A549 (cell line): Measurements from ENCODE around the gene AKTIP. TPM values are rescaled to one million over a fixed set of nuclear protein-coding genes. Genes with fewer than 3 reads are reported as not detected.
A peak's percentile ranks its signal among the peaks of the same experiment; 100 is the strongest.

Source experiments
- ATAC-seq, 2 experiments: fragments of 200-7000 bp in 1 of 2; fragments of >200 bp in 1 of 2; cut with Nextera tagmentation in 1 of 2; cut with Tn5 transposase in 1 of 2; 3 replicates each; pipeline versions ENCODE4 v1.8.0 to v1.9.1; 2018 to 2020; ENCODE audit warnings: mild to moderate bottlenecking in 1 of 2, moderate library complexity in 1 of 2
- CTCF ChIA-PET: fragments of 300-600 bp; sonication (Branson Sonifier 250); formaldehyde crosslinking; extraction: SDS; loops from one replicate; lab custom pipeline; 2021; ENCODE audit warnings: antibody characterized with exemption, inconsistent platforms; lab: Yijun Ruan, JAX
- POLR2A ChIA-PET: fragments of 350-600 bp; formaldehyde crosslinking; extraction: SDS; loops from one replicate; lab custom pipeline; 2021; ENCODE audit warnings: antibody characterized with exemption, inconsistent platforms; lab: Yijun Ruan, JAX
- DNase-seq, 2 experiments: peaks; one replicate each; pipeline versions ENCODE4 v3.0.0 to v3.0.0-alpha.2; 2011 to 2016; ENCODE audit warnings: low read depth in 1 of 2, low spot score in 1 of 2
- FAIRE-seq: peaks from 2 replicates; lab custom pipeline; 2011; peaks lifted over from hg19 to GRCh38; lab: Jason Lieb, UNC
- H3K27ac ChIP-seq, 2 experiments: fragments of >200 bp; sonication (Bioruptor Twin); formaldehyde crosslinking; 3 replicates each; pipeline ENCODE4 v1.5.1; 2016 to 2017
- H3K4me1 ChIP-seq: fragments of >200 bp; sonication (Bioruptor Twin); formaldehyde crosslinking; 3 replicates; pipeline ENCODE4 v1.6.1; 2016
- H3K4me2 ChIP-seq: fragments of >200 bp; sonication (Bioruptor Twin); formaldehyde crosslinking; 3 replicates; pipeline ENCODE4 v1.6.1; 2016
- H3K4me3 ChIP-seq: fragments of >200 bp; sonication (Bioruptor Twin); formaldehyde crosslinking; 3 replicates; pipeline ENCODE4 v1.5.1; 2016
- H3K9me3 ChIP-seq: fragments of >200 bp; sonication (Bioruptor Twin); formaldehyde crosslinking; 3 replicates; pipeline ENCODE4 v1.6.1; 2016
- BCL3 ChIP-seq: fragments of >200 bp; sonication (Bioruptor Twin); formaldehyde crosslinking; IDR thresholded peaks from 3 replicates; pipeline ENCODE4 v1.6.1; 2016
- BHLHE40 ChIP-seq: IDR thresholded peaks from 2 replicates; pipeline ENCODE4 v1.6.1; 2012; ENCODE audit warnings: low read depth, low read length, inconsistent platforms
- CEBPB ChIP-seq, 2 experiments: fragments of >200 bp in 1 of 2; sonication (Bioruptor Twin) in 1 of 2; formaldehyde crosslinking in 1 of 2; IDR thresholded peaks; 2 replicates each; pipeline ENCODE4 v1.6.1; 2012 to 2016
- CHD2 ChIP-seq: fragments of 150-350 bp; IDR thresholded peaks from 2 replicates; pipeline ENCODE4 v1.6.1; 2014; ENCODE audit warnings: low read length; ENCODE audit not compliant: partially characterized antibody
- EHMT2 ChIP-seq: fragments of 200-600 bp; sonication (generic); IDR thresholded peaks from 2 replicates; pipeline ENCODE4 v1.6.1; 2016; ENCODE audit warnings: antibody characterized with exemption, low read depth, mild to moderate bottlenecking, moderate library complexity
- ESRRA ChIP-seq: fragments of 150-350 bp; IDR thresholded peaks from 2 replicates; pipeline ENCODE4 v1.6.1; 2014; ENCODE audit warnings: mild to moderate bottlenecking, low read length, borderline replicate concordance
- FOSB ChIP-seq: fragments of 250-450 bp; sonication (Bioruptor Pico); IDR thresholded peaks from 2 replicates; pipeline ENCODE4 v1.5.0; 2020; ENCODE audit warnings: mild to moderate bottlenecking, moderate library complexity
- HDAC2 ChIP-seq: fragments of 200-600 bp; sonication (generic); IDR thresholded peaks from 2 replicates; pipeline ENCODE4 v1.6.1; 2016
- HMGXB4 ChIP-seq: fragments of 250-450 bp; sonication (Bioruptor Pico); IDR thresholded peaks from 2 replicates; pipeline ENCODE4 v1.5.0; 2021; ENCODE audit warnings: mild to moderate bottlenecking, moderate library complexity, borderline replicate concordance
- HOXA7 ChIP-seq: fragments of 250-450 bp; sonication (Bioruptor Pico); IDR thresholded peaks from 2 replicates; pipeline ENCODE4 v1.5.0; 2020; ENCODE audit warnings: mild to moderate bottlenecking, moderate library complexity
- MAZ ChIP-seq: fragments of 150-350 bp; IDR thresholded peaks from 2 replicates; pipeline ENCODE4 v1.6.1; 2014; ENCODE audit warnings: antibody characterized with exemption, low read depth, low read length, borderline replicate concordance
- NR3C1 ChIP-seq: fragments of >200 bp; sonication (Bioruptor Twin); formaldehyde crosslinking; IDR thresholded peaks from 3 replicates; pipeline ENCODE4 v1.6.1; 2017
- PBX3 ChIP-seq: IDR thresholded peaks from 2 replicates; pipeline ENCODE4 v1.6.1; 2012
- PHF8 ChIP-seq: fragments of 200-600 bp; sonication (generic); IDR thresholded peaks from 2 replicates; pipeline ENCODE4 v1.6.1; 2016; ENCODE audit warnings: low read depth, mild to moderate bottlenecking, antibody characterized with exemption, moderate library complexity, borderline replicate concordance
- POLR2AphosphoS2 ChIP-seq: conservative IDR thresholded peaks from 2 replicates; pipeline ENCODE4 v1.6.1; 2012; ENCODE audit warnings: low read length, improper control_type of control experiment, inconsistent platforms
- USF2 ChIP-seq: fragments of 450-650 bp; IDR thresholded peaks from 2 replicates; pipeline ENCODE4 v1.6.1; 2014; ENCODE audit warnings: antibody characterized with exemption
- ZSCAN20 ChIP-seq: fragments of 250-450 bp; sonication (Bioruptor Pico); IDR thresholded peaks from 2 replicates; pipeline ENCODE4 v1.8.0; 2022; ENCODE audit warnings: mild to moderate bottlenecking, moderate library complexity
- WGBS: methylation state at CpG from one replicate; pipeline ENCODE4 v1.1.6; 2017; ENCODE audit errors: missing lambda C conversion rate; 5-methylcytosine and 5-hydroxymethylcytosine counted together
- polyA plus RNA-seq, 4 experiments: library from polyadenylated mRNA; depleted of rRNA in 3 of 4; stranded (reverse); fragments of >200 nt; fragmentation: RNase III in 1 of 4; extraction: RNeasy Plus Mini Kit Qiagen cat#74134 plus additional on column Dnase treatment in 1 of 4; gene quantifications; 2 replicates in 3 of 4; 3 replicates in 1 of 4; pipeline ENCODE4 v1.2.3, GENCODE V29; 2011 to 2017

The AKTIP gene
- polyA plus RNA-seq, 2 of the 4 experiments (the other 2 are of a cell fraction): 21.0 to 48.4 TPM

GRCh38 chr16:53511403-53512280 is 8.6 kb upstream of the AKTIP start:
- no peak for TF ChIP-seq ZSCAN20
- peak; percentile 31; the same call in 1 of the 2 replicates for TF ChIP-seq USF2
- FAIRE-seq (no peak), DNase-seq (peak in 1 of 2 experiments; percentile 32), ATAC-seq (peak; percentile 42 to 62; a peak in 5 of 6 replicates)
- H3K4me2 ChIP-seq: peak overlapping the region; percentile 40; the same call in 2 of the 3 replicates
- H3K4me1 ChIP-seq: peaks cover 14% of the 10 kb centered on the region; the same call in 2 of the 3 replicates
- ChIA-PET CTCF (interaction anchor here (0.7 to 1.6 kb wide), 2 partner anchors 19 to 172 kb away, joined by 3 to 5 read pairs; no protein-coding TSS in a partner anchor), POLR2A (no interaction called here)
- no peak overlapping the region for H3K4me3 ChIP-seq
- H3K9me3 ChIP-seq: no peaks in the 10 kb centered on the region
- 57% methylated on average over 10 of the region's 12 CpGs for WGBS
- no peak overlapping the region for H3K27ac ChIP-seq

- no peak for DNase-seq
- peak overlapping the region; percentile 40; the same call in 2 of the 3 replicates for H3K4me2 ChIP-seq
- ATAC-seq: peak; percentile 27 to 62; a peak in 4 of 6 replicates
- H3K4me3 ChIP-seq: no peak overlapping the region
- POLR2A ChIA-PET: no interaction called here
- H3K27ac ChIP-seq: no peak overlapping the region
- FAIRE-seq: no peak
- WGBS: 73% methylated on average over 6 of the region's 6 CpGs
- TF ChIP-seq PBX3 (no peak), HDAC2 (no peak), EHMT2 (no peak), BCL3 (no peak), HOXA7 (no peak), NR3C1 (no peak)
- TF ChIP-seq, all 56 proteins: peak for 0
- Histone ChIP-seq H3K4me1 (peaks cover 14% of the 10 kb centered on the region; the same call in 2 of the 3 replicates), H3K9me3 (no peaks in the 10 kb centered on the region)
- CTCF ChIA-PET: interaction anchor here (1.6 kb wide), 1 partner anchor 20 kb away, joined by 5 read pairs; no protein-coding TSS in a partner anchor
These were observed 8.0 kb upstream of the AKTIP start for GRCh38 chr16:53511084-53511402.

GRCh38 chr16:53510704-53511070 is 7.7 kb upstream of the AKTIP start:
- no peak overlapping the region for H3K27ac ChIP-seq
- 4% methylated on average over 2 of the region's 2 CpGs for WGBS
- CTCF ChIA-PET: interaction anchor here (0.8 to 2.0 kb wide), 5 partner anchors 10 to 182 kb away, joined by 3 to 10 read pairs (median 4); no protein-coding TSS in a partner anchor
- FAIRE-seq (no peak), DNase-seq (no peak), ATAC-seq (peak in 1 of 2 experiments; percentile 54; a peak in 3 of 6 replicates)
- no peak for TF ChIP-seq CHD2
- TF ChIP-seq USF2: no peak
- no peak for TF ChIP-seq CEBPB (IDR thresholded peaks at IDR 0.05)
- TF ChIP-seq ESRRA: no peak
- TF ChIP-seq MAZ: no peak
- no peak for TF ChIP-seq PHF8
- no peak for TF ChIP-seq POLR2AphosphoS2
- no peak for TF ChIP-seq BHLHE40
- TF ChIP-seq FOSB: no peak
- TF ChIP-seq HMGXB4 (CRISPR knock-in tag): no peak
- no peaks in the 10 kb centered on the region for H3K9me3 ChIP-seq
- H3K4me3 ChIP-seq: no peak overlapping the region
- peak overlapping the region; percentile 40; the same call in 2 of the 3 replicates for H3K4me2 ChIP-seq
- POLR2A ChIA-PET: no interaction called here
- peaks cover 14% of the 10 kb centered on the region; the same call in 2 of the 3 replicates for H3K4me1 ChIP-seq
